Stimulated activated CD4-positive, alpha-beta T cell treated with anti-CD3 and anti-CD28 coated beads, Interleukin-2, amount 100 ng/mL, for 24 hours (primary cell): ENCODE measurements around the gene PLEKHO1.
A peak's percentile ranks its signal among the peaks of the same experiment; 100 is the strongest.
"Not testable (repeated sequence)": the region's sequence is repeated elsewhere in the genome, so short reads cannot be mapped to it uniquely, and the experiment has no call there.

ENCODE experiments used
- DNase-seq, 2 donors: peaks; one replicate each; pipeline ENCODE4 v3.0.0-alpha.2; 2020

Gene PLEKHO1, protein sequence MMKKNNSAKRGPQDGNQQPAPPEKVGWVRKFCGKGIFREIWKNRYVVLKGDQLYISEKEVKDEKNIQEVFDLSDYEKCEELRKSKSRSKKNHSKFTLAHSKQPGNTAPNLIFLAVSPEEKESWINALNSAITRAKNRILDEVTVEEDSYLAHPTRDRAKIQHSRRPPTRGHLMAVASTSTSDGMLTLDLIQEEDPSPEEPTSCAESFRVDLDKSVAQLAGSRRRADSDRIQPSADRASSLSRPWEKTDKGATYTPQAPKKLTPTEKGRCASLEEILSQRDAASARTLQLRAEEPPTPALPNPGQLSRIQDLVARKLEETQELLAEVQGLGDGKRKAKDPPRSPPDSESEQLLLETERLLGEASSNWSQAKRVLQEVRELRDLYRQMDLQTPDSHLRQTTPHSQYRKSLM

DNA sequence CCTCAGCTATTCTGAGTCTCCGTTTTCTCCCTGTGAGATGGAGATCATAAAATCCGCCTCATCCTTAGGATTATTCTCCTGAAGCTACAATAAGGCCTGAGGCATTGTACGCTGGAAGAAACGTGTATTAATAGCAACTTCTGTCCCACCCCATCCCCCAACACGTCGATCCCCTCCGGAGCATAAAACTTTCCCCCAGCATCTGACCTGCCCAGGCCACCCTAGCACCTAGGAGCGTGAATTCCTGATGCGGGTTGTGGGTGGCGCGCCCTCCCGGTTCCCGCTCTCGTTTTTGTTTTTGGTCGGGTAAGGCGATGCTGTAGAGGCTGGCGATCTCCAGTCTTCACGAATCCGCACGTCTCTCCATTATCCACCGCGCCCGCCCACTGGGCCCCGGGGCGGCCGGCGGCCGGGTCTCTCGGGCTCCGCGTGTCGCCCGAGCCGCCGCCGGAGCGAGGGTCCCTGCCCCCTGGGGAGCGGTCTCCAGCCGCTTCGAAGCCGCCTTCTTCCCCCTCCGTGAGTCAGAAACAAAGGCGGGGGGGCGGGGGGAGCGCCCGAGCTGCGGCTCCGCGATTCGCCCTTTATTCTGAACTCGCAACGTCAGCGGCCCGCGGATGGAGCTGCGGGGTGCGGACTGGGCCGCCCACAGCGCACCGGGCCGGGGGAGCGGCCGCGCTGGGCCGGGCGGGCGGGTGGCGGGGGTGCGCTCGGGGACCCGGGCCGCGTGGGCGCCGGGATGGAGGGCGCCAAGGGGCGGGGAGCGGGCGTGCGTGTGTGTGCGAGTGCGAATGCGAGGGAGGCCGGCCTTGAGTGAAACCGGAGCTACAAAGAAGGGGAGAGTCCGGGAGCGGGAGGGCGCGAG is at the start of gene PLEKHO1:
PLEKHO1 (plus strand) TSS at position 646 of the 862 bp plus-strand sequence. CDS start 342 bp downstream, outside the sequence.
- DNase-seq = peak; percentile 82 to 86

DNA sequence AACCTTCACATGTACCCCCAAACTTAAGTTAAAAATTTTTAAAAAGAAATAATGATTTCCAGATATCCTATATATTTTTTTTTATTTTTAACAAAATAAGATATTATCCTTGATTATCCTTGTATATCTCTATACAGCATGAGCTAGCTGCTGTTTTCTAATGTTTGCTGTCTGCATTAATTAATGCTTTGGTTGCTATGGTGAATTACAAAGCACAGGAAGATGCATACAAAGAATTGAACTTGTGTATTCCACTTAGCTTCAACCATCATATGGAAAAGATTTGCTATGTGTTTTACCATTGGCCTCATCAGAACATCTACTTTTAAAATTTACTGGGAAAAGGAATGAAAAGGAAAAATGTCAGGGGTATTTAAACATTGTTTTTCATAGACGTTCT is 46.7 kb upstream of the PLEKHO1 start:
- DNase-seq = no peak

DNA sequence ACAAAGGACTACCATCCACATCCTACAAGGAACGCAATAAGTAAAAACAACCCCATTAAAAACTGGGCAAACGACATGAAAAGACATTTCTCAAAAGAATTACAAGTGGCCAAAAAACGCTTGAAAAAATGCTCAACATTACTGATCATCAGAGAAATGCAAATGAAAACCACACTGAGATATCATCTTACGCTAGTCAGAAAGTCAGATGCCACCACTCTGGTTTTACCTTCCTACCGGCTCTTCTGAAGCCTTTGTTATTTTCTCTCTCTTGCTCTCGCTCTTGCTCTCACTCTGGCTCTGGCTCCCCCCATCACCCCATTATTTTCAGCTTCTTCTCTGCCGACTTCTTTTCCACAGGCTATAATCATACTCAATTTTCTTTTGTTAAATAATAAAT is 43.4 kb upstream of the PLEKHO1 start:
- peak in 1 of 2 donors; percentile 6 for DNase-seq

DNA sequence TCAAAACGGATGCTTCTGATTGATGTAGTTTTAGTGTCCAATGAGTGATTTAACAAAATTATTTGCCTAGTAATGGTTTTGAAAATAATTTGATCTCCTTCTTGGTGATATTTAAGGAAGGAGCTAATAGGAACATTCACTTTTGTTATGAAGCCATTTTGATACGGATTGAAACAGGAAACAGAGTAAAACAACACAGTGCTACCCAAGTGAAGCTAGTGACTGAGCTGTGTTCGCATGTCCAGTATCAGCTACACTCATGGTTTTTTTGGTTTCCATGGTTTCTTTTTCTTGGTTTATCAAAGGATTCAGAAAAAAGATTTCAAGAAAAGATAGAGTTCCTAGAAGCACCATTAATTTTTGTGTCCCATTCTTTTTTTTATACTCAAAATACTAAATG is 40.1 kb upstream of the PLEKHO1 start:
- DNase-seq = no peak

DNA sequence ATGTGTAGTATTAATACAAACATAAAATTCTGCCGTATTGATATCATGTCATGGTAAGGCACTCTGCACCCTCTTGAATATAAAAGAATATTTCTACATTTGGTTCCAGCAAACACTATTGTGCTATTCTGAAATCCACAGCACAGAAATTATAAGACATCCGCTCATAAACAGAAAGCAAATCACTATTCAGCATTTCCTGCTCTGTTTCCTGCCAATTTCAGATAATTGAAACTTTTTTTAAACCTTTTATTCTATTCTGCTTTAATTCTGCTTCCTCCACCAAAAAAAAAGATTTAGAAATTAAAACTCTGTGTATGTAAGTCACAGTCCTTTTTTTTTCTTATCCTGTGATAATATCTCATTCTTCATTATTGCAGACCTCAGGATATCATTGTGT is 39.6 kb upstream of the PLEKHO1 start:
- DNase-seq = no peak

DNA sequence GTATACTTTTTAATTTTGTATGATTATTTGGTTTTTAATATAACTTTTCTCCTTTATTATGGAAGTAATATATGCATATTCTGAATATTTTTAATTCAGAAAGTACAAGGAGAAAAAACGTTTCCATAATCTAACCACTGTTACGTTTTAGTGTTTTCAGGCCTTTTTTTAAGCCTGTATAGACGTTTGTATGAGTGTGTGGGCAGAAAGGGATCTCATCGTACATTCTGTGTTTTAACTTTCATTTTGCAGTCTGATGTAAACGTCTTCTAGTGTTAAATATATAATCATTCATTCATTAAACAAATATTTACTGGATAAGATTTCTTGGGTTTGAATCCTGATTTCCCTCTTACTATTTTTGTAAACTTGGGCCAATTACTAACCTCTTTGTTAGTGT is 38.0 kb upstream of the PLEKHO1 start:
- DNase-seq = no peak

DNA sequence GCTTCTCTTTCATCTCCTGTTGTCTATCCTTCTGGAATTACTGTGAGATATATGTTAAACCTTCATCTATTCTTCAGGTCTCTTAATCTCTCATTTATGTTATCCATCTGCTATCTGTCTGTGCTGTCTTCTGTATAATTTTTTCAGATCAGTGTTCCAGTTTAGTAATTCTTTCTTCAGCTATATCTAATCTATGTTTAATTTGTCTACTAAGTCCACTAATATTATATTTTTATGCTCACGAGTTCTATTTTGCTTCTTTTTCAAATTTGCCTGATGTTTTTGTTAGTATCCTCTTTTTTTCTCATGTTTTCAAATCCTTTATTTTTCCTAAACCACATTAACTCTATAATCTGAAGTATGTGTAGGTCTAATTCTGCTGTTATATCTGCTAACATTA is 34.6 kb upstream of the PLEKHO1 start:
- no peak for DNase-seq

DNA sequence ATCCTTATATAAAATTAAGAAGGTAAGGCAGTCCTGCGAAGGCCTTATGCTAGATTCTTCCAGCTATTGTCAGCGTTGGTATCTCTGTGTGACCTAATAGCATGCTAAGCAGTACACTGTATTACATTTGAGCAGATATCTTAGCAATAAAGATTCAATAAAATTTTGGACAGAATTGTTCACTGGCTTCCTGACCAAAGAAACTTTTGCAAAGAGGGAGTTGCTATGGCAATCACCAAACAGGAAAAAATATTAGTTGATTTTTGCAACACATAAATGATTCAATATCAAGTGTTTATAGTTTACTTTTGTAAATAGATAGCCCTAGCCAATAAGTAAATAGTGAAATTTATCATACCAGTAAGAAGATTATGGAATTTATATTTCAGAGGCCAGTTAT is 31.0 kb upstream of the PLEKHO1 start:
- no peak for DNase-seq

DNA sequence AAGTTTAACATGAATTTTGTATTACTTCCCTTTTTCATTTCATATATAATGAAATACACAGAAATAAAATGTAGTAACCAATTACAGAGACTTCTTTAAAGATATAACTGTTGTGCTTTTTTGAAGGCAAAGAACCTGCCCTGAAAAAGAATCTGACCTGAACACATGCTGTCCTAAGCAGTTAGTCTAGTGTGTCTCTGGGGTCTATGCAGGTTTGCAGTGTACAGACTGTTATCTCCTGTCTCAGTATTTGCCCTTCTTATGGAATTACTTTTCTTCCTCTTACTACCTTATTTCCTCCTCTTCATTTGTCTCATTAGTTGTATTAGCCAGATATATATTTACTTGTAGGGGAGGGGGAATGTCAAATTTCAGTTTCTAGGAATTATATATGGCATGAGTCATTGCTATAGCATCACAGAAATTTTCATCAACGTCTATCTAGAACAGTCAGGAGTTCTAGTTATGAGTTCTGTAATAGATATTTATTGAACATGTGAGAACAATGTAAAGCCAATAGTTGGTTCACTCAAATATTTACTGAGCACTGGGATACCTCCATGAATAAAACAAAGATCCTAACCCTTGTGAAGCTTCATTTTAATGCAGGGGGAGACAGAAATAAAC is 28.4 kb upstream of the PLEKHO1 start:
- DNase-seq = no peak

DNA sequence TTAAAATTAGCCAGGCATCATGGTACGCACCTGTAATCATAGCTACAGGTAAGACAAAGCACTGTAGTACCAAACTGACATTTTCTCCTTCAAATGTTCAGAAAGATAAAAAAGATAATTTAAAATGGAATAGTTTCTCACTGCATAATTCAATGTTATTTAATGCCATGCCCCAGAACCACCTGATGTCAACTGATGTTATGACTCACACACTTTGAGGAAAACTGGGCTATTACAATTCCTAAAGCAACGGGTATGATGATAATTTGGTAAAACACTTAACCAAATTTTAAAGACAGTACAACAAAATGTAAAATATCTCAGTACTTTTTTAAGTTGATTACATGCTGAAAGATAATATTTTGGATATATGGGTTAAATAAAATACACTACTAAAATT is 22.9 kb upstream of the PLEKHO1 start:
- no peak for DNase-seq

DNA sequence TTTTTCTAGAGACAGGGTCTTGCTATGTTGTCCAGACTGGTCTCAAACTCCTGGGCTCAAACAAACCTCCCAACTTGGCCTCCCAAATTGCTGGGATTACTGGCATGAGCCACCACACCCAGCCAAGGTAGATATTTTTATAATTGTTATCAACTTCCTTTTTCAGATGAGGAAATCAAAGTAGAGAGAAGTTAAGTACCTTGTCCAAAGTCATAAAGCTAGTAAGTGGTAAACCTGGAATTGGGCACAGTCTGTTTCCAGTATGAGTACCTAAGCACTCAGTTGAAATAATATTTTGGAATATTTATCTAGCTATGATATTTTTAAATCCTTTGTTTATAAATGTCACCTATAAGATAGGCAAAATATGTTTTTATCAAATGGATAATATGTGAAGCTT is 22.3 kb upstream of the PLEKHO1 start:
- no peak for DNase-seq

DNA sequence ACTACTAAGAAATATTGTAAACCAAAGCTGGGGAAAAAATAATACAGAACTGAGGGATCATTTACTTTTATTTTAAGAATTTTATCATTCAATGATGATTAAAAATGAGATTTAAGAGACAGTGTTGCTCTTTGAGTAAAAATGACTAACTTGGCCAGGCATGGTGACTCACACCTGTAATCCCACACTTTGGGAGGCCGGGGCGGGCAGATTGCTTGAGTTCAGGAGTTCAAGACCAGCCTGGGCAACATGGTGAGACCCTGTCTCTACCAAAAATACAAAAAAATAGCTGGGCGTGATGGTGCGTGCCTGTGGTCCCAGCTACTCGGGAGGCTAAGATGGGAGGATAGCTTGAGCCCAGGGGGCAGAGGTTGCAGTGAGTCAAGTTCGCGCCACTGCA is 21.8 kb upstream of the PLEKHO1 start:
- DNase-seq = peak; percentile 56 to 59

DNA sequence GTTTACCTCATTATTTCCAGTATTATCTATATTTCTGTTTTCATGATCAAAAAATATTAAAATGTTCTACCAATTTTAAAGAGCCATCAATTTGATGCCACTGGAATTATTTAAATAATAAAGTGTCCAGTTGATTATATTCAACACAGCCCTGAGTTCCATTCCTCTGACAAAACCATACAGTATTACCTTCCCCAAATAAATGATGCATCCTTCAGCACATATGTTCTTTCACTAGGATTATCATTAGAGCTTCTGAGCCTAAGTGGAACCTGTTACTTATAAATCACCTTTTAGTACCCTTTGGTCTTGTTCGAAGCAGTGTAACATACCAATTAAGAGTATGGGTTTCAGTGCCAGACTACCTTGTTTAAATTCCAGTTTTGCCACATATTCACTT is 17.3 kb upstream of the PLEKHO1 start:
- DNase-seq = no peak

DNA sequence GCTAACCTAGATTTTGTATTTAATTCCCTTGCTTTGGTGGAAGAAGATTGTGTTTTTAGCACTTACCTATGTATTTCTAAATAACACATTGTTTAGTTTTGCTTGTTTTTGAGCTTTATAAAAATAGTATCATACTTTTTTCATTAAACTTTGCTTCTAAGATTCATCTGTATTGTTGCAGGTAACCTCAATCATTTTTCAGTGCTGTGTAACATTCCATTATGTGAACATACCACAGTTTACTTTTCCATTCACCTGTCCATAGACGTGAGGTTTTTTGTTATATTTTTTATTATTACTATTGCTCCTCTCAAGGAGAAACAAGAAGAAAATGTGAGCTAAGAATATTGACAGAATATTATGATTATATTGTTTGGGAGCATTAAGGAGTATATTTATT is 15.2 kb upstream of the PLEKHO1 start:
- no peak for DNase-seq

DNA sequence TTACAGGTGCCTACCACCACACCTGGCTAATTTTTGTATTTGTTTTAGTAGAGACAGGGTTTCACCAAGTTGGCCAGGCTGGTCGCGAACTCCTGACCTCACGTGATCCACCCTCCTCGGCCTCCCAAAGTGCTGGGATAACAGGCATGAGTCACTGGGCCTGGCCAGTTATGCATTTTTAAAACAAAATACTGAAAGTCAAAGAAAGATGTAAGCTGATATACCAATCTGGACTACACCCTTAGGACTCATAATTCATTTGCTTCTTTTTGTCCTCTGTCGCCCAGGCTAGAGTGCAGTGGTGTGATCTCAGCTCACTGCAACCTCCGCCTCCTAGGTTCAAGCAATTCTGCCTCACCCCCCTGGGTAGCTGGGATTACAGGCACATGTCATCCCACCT is 14.3 kb upstream of the PLEKHO1 start:
- DNase-seq = not testable (repeated sequence)

DNA sequence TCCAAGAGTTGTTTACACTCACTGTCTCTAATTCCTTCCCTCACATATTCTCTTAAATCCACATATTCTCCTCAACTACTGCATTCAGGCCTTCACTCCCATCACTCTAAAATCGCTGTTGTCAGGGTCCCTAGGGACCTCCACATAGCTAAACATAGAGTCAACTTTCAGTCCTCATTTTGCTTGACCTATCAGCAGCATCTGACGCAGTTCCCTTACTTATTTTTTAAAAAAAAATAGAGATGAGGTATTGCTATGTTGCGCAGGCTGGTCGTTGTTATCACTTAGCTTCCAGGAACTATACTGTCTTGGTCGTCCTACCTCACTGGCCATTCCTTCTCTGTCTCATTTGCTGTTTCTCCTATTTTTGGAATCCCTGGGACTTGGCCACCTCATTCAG is 11.7 kb upstream of the PLEKHO1 start:
- no peak for DNase-seq

DNA sequence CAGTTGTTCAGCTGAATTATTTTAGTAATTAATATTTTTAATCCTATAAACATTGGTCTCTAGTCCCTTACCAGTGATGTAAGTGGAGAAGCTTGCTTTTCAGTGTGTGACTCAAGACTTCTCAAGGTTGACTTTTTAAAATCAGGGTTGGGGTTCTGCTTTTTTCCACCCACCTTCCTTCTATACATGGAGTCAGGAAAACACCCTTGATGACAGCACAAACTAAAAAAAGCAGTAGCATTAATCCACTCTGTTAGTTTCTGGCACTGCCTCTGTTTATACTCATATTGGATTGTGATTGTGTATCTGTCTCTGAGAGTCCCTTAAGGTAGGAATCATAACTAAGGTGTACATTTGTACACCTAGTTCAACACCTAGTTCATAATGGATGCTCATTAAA is 8.3 kb upstream of the PLEKHO1 start:
- DNase-seq = no peak

DNA sequence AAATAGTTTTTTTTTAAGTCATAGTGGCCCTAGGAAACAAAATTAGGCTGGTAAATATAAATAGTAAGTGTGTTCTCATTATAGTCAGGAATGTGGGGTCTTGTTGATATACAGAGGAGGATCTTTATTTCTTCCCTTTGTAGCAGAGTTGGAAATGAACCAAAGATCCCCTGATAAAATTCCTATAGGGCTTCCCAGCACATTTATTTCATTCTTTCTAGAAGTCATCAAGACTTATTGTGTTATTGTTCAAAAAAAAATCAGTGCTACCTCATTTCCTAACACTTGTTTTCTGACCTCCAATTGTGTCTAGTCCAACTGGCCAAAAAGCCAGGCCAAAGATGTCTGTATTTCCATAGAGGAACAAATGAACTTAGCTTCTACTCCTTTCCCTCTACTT is 7.6 kb upstream of the PLEKHO1 start:
- DNase-seq = no peak

DNA sequence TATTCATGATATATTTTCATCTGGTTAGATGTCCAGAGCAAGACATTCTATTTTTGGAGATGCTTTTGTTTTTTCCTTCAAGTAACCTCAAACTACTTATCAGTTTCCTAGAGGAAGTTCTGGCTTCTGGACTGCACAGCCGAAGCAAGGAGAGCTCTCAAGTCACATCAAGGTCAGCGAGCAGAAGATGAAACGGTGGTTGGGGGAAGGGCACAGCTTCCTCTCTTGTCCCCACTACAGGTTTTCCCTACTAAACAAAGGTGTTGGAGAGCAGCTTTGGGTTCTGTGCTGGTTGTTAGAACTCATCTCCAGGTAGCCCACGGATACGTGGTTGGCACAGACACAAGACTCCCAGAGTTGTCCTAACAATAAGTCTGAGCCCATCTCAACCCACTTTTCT is 5.1 kb upstream of the PLEKHO1 start:
- DNase-seq = no peak

DNA sequence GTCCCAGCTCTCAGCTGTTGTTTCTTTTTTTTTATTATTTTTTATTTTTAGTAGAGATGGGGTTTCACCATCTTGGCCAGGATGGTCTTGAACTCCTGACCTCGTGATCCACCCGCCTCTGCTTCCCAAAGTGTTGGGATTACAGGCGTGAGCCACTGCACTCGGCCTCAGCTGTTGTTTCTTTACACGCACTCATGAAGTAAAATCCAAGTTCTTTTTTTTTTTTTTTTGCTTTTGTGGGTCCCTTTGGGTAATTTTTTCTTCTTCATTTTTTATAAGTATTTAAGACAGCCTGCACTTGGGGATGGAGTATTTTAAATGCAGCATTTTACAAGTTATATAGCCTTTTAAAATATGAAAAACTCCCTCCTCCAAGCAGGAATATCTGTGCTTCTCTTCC is 3.7 kb upstream of the PLEKHO1 start:
- DNase-seq = not testable (repeated sequence)

DNA sequence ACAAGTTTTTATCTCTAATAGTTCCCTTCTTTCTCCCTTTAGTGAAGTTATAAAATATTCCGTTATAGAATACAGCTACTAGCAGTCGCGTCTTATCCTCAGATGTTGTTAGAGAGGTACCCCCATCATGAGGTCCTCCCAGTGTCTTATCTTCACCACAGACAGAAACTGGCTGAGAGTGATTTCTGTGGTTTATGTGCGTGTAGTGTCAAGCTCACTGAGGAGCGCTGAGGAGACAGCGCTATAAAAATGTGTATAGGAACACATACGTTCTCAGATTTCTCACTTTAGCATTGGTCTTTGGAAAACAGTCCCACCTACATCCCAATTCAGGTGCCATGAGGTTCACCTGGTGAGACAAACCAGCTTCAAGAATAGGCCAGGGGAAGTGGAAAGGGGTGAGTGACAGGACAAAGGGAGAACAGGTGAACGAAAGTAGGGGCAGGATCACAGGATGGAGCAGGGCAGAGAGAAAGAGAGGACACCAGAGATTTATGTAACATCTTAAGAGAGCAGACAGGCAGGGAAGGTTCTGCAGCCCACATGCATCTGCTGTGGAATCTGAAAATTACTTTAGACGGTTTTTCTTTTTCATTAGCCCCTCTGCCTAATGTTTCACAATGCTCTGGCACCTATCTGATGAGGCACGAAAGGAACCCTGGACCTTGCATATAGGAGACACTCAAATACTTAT is 2.7 kb upstream of the PLEKHO1 start:
- DNase-seq = no peak

DNA sequence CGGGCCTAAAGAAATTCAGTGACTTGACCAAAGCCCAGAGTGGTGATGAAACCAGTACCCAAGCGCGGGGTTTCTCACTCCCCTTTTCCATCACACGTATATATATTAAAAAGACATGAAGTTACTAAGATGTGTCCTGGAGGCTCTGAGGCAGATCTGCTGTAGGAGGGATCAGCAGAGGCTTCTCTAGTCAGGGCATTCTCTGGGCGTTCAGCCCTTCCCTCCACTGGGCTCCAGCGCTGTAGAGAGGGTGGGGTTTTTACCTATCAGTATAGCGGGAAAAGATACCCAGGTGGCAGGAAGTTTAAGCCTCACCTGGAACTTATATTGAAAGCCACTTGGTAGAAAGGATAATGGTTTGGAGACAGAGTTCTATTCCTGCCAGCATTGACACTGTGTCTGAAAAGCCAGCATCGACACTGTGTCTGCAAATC is 862 bp upstream of the PLEKHO1 start:
- DNase-seq = no peak
